A673 (cell line): ENCODE measurements around the gene CFAP61. TPM values are rescaled to one million over a fixed set of nuclear protein-coding genes. Genes with fewer than 3 reads are reported as not detected.

Experiments used
- BruUV-seq: library from RNA; stranded (reverse); fragments of 400-500 nt; replicated peaks from 2 replicates; lab custom pipeline; 2021; lab: Mats Ljungman, UMichigan
- CTCF ChIA-PET: fragments of 300-600 bp; sonication (Branson Sonifier 250); formaldehyde crosslinking; loops from one replicate; lab custom pipeline; 2022; ENCODE audit warnings: antibody characterized with exemption; lab: Charles Lee
- POLR2A ChIA-PET: fragments of 300-600 bp; sonication (Branson Sonifier 250); formaldehyde crosslinking; loops from one replicate; lab custom pipeline; 2022; ENCODE audit warnings: antibody characterized with exemption; ENCODE audit not compliant: low non-redundant PET; lab: Charles Lee
- DNase-seq: peaks from one replicate; pipeline ENCODE4 v3.0.0-alpha.2; 2015; ENCODE audit warnings: low spot score
- H3K27ac ChIP-seq: fragments of 200-600 bp; sonication (generic); 2 replicates; pipeline ENCODE4 v1.5.1; 2016; ENCODE audit warnings: mixed run types, low read depth, mild to moderate bottlenecking, mixed read lengths, antibody characterized with exemption, low read length; ENCODE audit not compliant: poor library complexity, severe bottlenecking
- H3K27me3 ChIP-seq: fragments of 200-600 bp; sonication (generic); replicated peaks from 2 replicates; pipeline ENCODE4 v1.6.1; 2017; ENCODE audit warnings: mixed run types, low read depth, mild to moderate bottlenecking, mixed read lengths, antibody characterized with exemption, low read length; ENCODE audit not compliant: insufficient read depth, poor library complexity
- H3K36me3 ChIP-seq: fragments of 200-600 bp; sonication (generic); 2 replicates; pipeline ENCODE4 v1.6.1; 2016; ENCODE audit warnings: mixed run types, mild to moderate bottlenecking, mixed read lengths, antibody characterized with exemption, low read length; ENCODE audit not compliant: insufficient read depth, poor library complexity, severe bottlenecking
- H3K4me1 ChIP-seq: fragments of 200-600 bp; sonication (generic); 2 replicates; pipeline ENCODE4 v1.6.1; 2017; ENCODE audit warnings: mixed run types, mild to moderate bottlenecking, mixed read lengths, antibody characterized with exemption, low read length; ENCODE audit not compliant: insufficient read depth, poor library complexity, severe bottlenecking
- H3K4me3 ChIP-seq: fragments of 200-600 bp; sonication (generic); 2 replicates; pipeline ENCODE4 v1.5.1; 2016; ENCODE audit warnings: low read depth, mixed run types, mild to moderate bottlenecking, mixed read lengths, low read length; ENCODE audit not compliant: poor library complexity, severe bottlenecking
- H3K9me3 ChIP-seq: fragments of 200-600 bp; sonication (generic); 2 replicates; pipeline ENCODE4 v1.6.1; 2016; ENCODE audit warnings: mixed run types, low read depth, mild to moderate bottlenecking, mixed read lengths, antibody characterized with exemption, low read length; ENCODE audit not compliant: poor library complexity, severe bottlenecking
- CTCF ChIP-seq: fragments of 300-800, 200-600 bp; sonication (generic); conservative IDR thresholded peaks from 2 replicates; pipeline ENCODE4 v1.5.1; 2017; ENCODE audit warnings: low read depth, mild to moderate bottlenecking, antibody characterized with exemption, low read length, moderate library complexity, mixed read lengths
- EZH2 ChIP-seq: fragments of 200-600 bp; sonication (generic); IDR thresholded peaks from 2 replicates; pipeline ENCODE4 v1.6.1; 2017; ENCODE audit warnings: borderline replicate concordance, low read depth, mild to moderate bottlenecking, mixed read lengths, antibody characterized with exemption, low read length; ENCODE audit not compliant: poor library complexity, severe bottlenecking
- intact Hi-C: fragments of 100-400 bp; cut with micrococcal nuclease; formaldehyde crosslinking; loops from one replicate; pipeline ENCODE4 v1.10.0; 2022; ENCODE audit not compliant: unreplicated experiment
- total RNA-seq: library from RNA; stranded (reverse); gene quantifications from 2 replicates; pipeline ENCODE4 v1.2.3, GENCODE V29; 2021

Gene CFAP61
- total RNA-seq, 1 experiment from 2014 or later, result not detected

- ChIA-PET POLR2A (no interaction called here), CTCF (no interaction called here)
- Histone ChIP-seq H3K27me3 (no peaks in the 10 kb centered on the region), H3K9me3 (no peaks in the 10 kb centered on the region), H3K36me3 (no peaks in the 10 kb centered on the region), H3K4me1 (peaks cover 21% of the 10 kb centered on the region), H3K27ac (no peak overlapping the region), H3K4me3 (no peak overlapping the region)
- no peak for DNase-seq
- BruUV-seq, result no TSS peak
- TF ChIP-seq CTCF (no peak), EZH2 (no peak)
- intact Hi-C loops, result no loop called here
Measured at GRCh38 chr20:20005342-20005741, 47.0 kb upstream of the CFAP61 start.

- no TSS peak for BruUV-seq
- CTCF ChIA-PET, result no interaction called here
- H3K4me3 ChIP-seq, result no peak overlapping the region
- no peak for DNase-seq
- H3K4me1 ChIP-seq, result no peaks in the 10 kb centered on the region
- H3K9me3 ChIP-seq, result no peaks in the 10 kb centered on the region
- POLR2A ChIA-PET, result no interaction called here
- no peaks in the 10 kb centered on the region for H3K36me3 ChIP-seq
- TF ChIP-seq CTCF (no peak), EZH2 (no peak)
- no peak overlapping the region for H3K27ac ChIP-seq
- intact Hi-C loops, result no loop called here
- no peaks in the 10 kb centered on the region for H3K27me3 ChIP-seq
Measured at GRCh38 chr20:20009784-20010253, 42.5 kb upstream of the CFAP61 start.

GRCh38 chr20:20010639-20011500, 41.5 kb upstream of the CFAP61 start:
- peak; percentile 20 for DNase-seq
- no TSS peak for BruUV-seq
- Histone ChIP-seq H3K36me3 (no peaks in the 10 kb centered on the region), H3K27ac (no peak overlapping the region), H3K4me1 (no peaks in the 10 kb centered on the region), H3K27me3 (no peaks in the 10 kb centered on the region), H3K4me3 (no peak overlapping the region), H3K9me3 (no peaks in the 10 kb centered on the region)
- no peak for TF ChIP-seq CTCF
- TF ChIP-seq EZH2, result no peak
- POLR2A ChIA-PET, result no interaction called here
- CTCF ChIA-PET, result no interaction called here
- intact Hi-C loops, result no loop called here
